HG03571 (cell line): ENCODE measurements around the gene DND1.
"Not testable (repeated sequence)": the region's sequence is repeated elsewhere in the genome, so short reads cannot be mapped to it uniquely, and the experiment has no call there.

ENCODE experiments used
- ATAC-seq: cut with Tn5 transposase; IDR thresholded peaks from one replicate; pipeline ENCODE4 v1.9.1; 2021; ENCODE audit not compliant: unreplicated experiment

Gene DND1

GRCh38 chr5:140673187-140673976 is at the start of gene DND1:
TSS of gene DND1 (minus strand) at chr5:140673576. CDS start at chr5:140673542, 34 bp downstream.
- ATAC-seq = no peak

- ATAC-seq = not testable (repeated sequence)
Measured at GRCh38 chr5:140721395-140721794, 48.0 kb upstream of the DND1 start.

- not testable (repeated sequence) for ATAC-seq
Measured at GRCh38 chr5:140720738-140721137, 47.4 kb upstream of the DND1 start.

- ATAC-seq = no peak
Measured at GRCh38 chr5:140718266-140718592, 44.9 kb upstream of the DND1 start.

- not testable (repeated sequence) for ATAC-seq
Measured at GRCh38 chr5:140716238-140716637, 42.9 kb upstream of the DND1 start.

- ATAC-seq = no peak
Measured at GRCh38 chr5:140713562-140714094, 40.3 kb upstream of the DND1 start.

- ATAC-seq = no peak
Measured at GRCh38 chr5:140711794-140712193, 38.4 kb upstream of the DND1 start.

GRCh38 chr5:140710899-140711552 is 37.6 kb upstream of the DND1 start:
- ATAC-seq = peak; percentile 86

- ATAC-seq = not testable (repeated sequence)
Measured at GRCh38 chr5:140708787-140709186, 35.4 kb upstream of the DND1 start.

GRCh38 chr5:140707812-140708211 is 34.4 kb upstream of the DND1 start:
- no peak for ATAC-seq

- ATAC-seq = peak; percentile 95
Measured at GRCh38 chr5:140700177-140701144, 27.1 kb upstream of the DND1 start, which contains the start of gene ZMAT2. TSS of gene ZMAT2 (plus strand) at chr5:140700447. CDS start at chr5:140700461, 14 bp downstream.

- no peak for ATAC-seq
Measured at GRCh38 chr5:140696891-140697492, 23.6 kb upstream of the DND1 start.

GRCh38 chr5:140694276-140694675 is 20.9 kb upstream of the DND1 start:
- no peak for ATAC-seq

GRCh38 chr5:140690941-140691924 is 17.9 kb upstream of the DND1 start, which contains the start of the genes HARS1 and HARS2:
TSS of gene HARS1 (minus strand) at chr5:140691370. CDS start at chr5:140691304, 66 bp downstream.
TSS of gene HARS2 (plus strand) at chr5:140691455. CDS start at chr5:140691649, 194 bp downstream.
- ATAC-seq = peak; percentile 96

GRCh38 chr5:140690376-140690932 is 17.1 kb upstream of the DND1 start:
- peak; percentile 3 for ATAC-seq

- no peak for ATAC-seq
Measured at GRCh38 chr5:140678993-140679392, 5.6 kb upstream of the DND1 start.

- peak; percentile 46 for ATAC-seq
Measured at GRCh38 chr5:140677947-140678346, 4.6 kb upstream of the DND1 start.

- no peak for ATAC-seq
Measured at GRCh38 chr5:140674629-140675028, 1.3 kb upstream of the DND1 start.

GRCh38 chr5:140674211-140674610 is 835 bp upstream of the DND1 start:
- ATAC-seq = no peak
